Endometrial microvascular endothelial cells (primary cell): Measurements from ENCODE around the gene SLC13A5. TPM values are rescaled to one million over a fixed set of nuclear protein-coding genes. Genes with fewer than 3 reads are reported as not detected.
"Not testable (repeated sequence)": the region's sequence is repeated elsewhere in the genome, so short reads cannot be mapped to it uniquely, and the experiment has no call there.

Experiments
- in situ Hi-C: cut with HindIII; loops from 2 replicates; pipeline ENCODE4 v1.10.0; 2017; ENCODE audit warnings: low sequenced_read_pairs, low pct_unique_long_range_greater_than_20kb; ENCODE audit errors: inconsistent ontology term
- total RNA-seq: library from RNA; depleted of rRNA; stranded (reverse); fragments of >200 nt; gene quantifications from one replicate; pipeline ENCODE4 v1.2.3, GENCODE V29; 2015; ENCODE audit errors: inconsistent ontology term

Gene SLC13A5
- total RNA-seq, 1 donor from 2014 or later = not detected

GRCh38 chr17:6669479-6670212 is 43.5 kb downstream of the SLC13A5 start:
- in situ Hi-C loops = no loop called here

- in situ Hi-C loops = no loop called here
Measured at GRCh38 chr17:6668727-6669425, 44.3 kb downstream of the SLC13A5 start.

GRCh38 chr17:6668219-6668618 is 45.0 kb downstream of the SLC13A5 start:
- in situ Hi-C loops = no loop called here

- in situ Hi-C loops = no loop called here
Measured at GRCh38 chr17:6667516-6667915, 45.7 kb downstream of the SLC13A5 start.

GRCh38 chr17:6666557-6666956 is 46.6 kb downstream of the SLC13A5 start:
- in situ Hi-C loops = no loop called here

GRCh38 chr17:6666077-6666521 is 47.1 kb downstream of the SLC13A5 start:
- in situ Hi-C loops = no loop called here

GRCh38 chr17:6663200-6663599 is 50.0 kb downstream of the SLC13A5 start:
- in situ Hi-C loops = not testable (repeated sequence)

GRCh38 chr17:6661464-6661848 is 51.7 kb downstream of the SLC13A5 start:
- in situ Hi-C loops = no loop called here

GRCh38 chr17:6660805-6661463 is 52.2 kb downstream of the SLC13A5 start:
- in situ Hi-C loops = no loop called here

- in situ Hi-C loops = no loop called here
Measured at GRCh38 chr17:6660101-6660500, 53.1 kb downstream of the SLC13A5 start.

- in situ Hi-C loops = not testable (repeated sequence)
Measured at GRCh38 chr17:6658411-6658810, 54.8 kb downstream of the SLC13A5 start.

- in situ Hi-C loops = no loop called here
Measured at GRCh38 chr17:6657633-6658287, 55.4 kb downstream of the SLC13A5 start.

GRCh38 chr17:6656797-6657632 is 56.2 kb downstream of the SLC13A5 start:
- in situ Hi-C loops = not testable (repeated sequence)

GRCh38 chr17:6655732-6656361 is 57.3 kb downstream of the SLC13A5 start:
- in situ Hi-C loops = not testable (repeated sequence)

- in situ Hi-C loops = no loop called here
Measured at GRCh38 chr17:6654841-6655731, 58.1 kb downstream of the SLC13A5 start.

GRCh38 chr17:6651919-6652452 is 61.2 kb downstream of the SLC13A5 start:
- in situ Hi-C loops = no loop called here

GRCh38 chr17:6651354-6651918 is 61.7 kb downstream of the SLC13A5 start, which contains the start of the genes C17orf100 and MED31:
C17orf100 (plus strand) TSS chr17:6651762; CDS start chr17:6651914, 152 bp downstream.
MED31 (minus strand) TSS chr17:6651605; CDS start chr17:6651528, 77 bp downstream.
- in situ Hi-C loops = no loop called here
